SIG-M5 (cell line): ENCODE data around the gene SERGEF.

ENCODE experiments used
- DNase-seq: peaks from one replicate; lab custom pipeline; 2025; lab: John Stamatoyannopoulos, UW

Gene SERGEF

GRCh38 chr11:17748761-17749721 is 263.8 kb downstream of the SERGEF start:
- DNase-seq = no peak

- DNase-seq = no peak
Observed at GRCh38 chr11:17748044-17748443, 264.8 kb downstream of the SERGEF start.

GRCh38 chr11:17747131-17747955 is 265.5 kb downstream of the SERGEF start:
- no peak for DNase-seq

- no peak for DNase-seq
Observed at GRCh38 chr11:17746096-17746495, 266.8 kb downstream of the SERGEF start.

- no peak for DNase-seq
Observed at GRCh38 chr11:17745023-17745772, 267.6 kb downstream of the SERGEF start.

- no peak for DNase-seq
Observed at GRCh38 chr11:17744151-17744940, 268.5 kb downstream of the SERGEF start.

- DNase-seq = no peak
Observed at GRCh38 chr11:17743808-17744119, 269.1 kb downstream of the SERGEF start.

GRCh38 chr11:17743026-17743807 is 269.6 kb downstream of the SERGEF start:
- DNase-seq = no peak

- no peak for DNase-seq
Observed at GRCh38 chr11:17742019-17742418, 270.8 kb downstream of the SERGEF start.

GRCh38 chr11:17741487-17741886 is 271.4 kb downstream of the SERGEF start:
- no peak for DNase-seq

GRCh38 chr11:17740649-17741235 is 272.1 kb downstream of the SERGEF start:
- no peak for DNase-seq

GRCh38 chr11:17739945-17740338 is 272.9 kb downstream of the SERGEF start:
- DNase-seq = no peak

GRCh38 chr11:17738151-17738973 is 274.5 kb downstream of the SERGEF start:
- no peak for DNase-seq
